Stimulated activated CD4-positive, alpha-beta T cell treated with anti-CD3 and anti-CD28 coated beads, Interleukin-15, amount 100 ng/mL, for 1 hour (primary cell): ENCODE data around the gene HES7.
"Not testable (repeated sequence)": the region's sequence is repeated elsewhere in the genome, so short reads cannot be mapped to it uniquely, and the experiment has no call there.

ENCODE experiments used
- DNase-seq, 2 donors: peaks; one replicate each; pipeline ENCODE4 v3.0.0-alpha.2; 2020; ENCODE audit warnings: low read depth in 1 of 2, low spot score in 1 of 2

The HES7 gene

GRCh38 chr17:8123695-8124349 is at the start of gene HES7:
Gene HES7 (minus strand): TSS chr17:8124106. CDS start chr17:8124084, 22 bp downstream.
- no peak for DNase-seq

- no peak for DNase-seq
Measured at GRCh38 chr17:8173056-8173870, 49.4 kb upstream of the HES7 start.

GRCh38 chr17:8170186-8170585 is 46.3 kb upstream of the HES7 start:
- DNase-seq: not testable (repeated sequence)

GRCh38 chr17:8167526-8167925 is 43.6 kb upstream of the HES7 start:
- DNase-seq: no peak

GRCh38 chr17:8166731-8167130 is 42.8 kb upstream of the HES7 start:
- no peak for DNase-seq

- no peak for DNase-seq
Measured at GRCh38 chr17:8164815-8165131, 40.9 kb upstream of the HES7 start.

GRCh38 chr17:8163978-8164814 is 40.3 kb upstream of the HES7 start:
- no peak for DNase-seq

GRCh38 chr17:8162997-8163977 is 39.4 kb upstream of the HES7 start:
- DNase-seq: no peak

GRCh38 chr17:8162233-8162996 is 38.5 kb upstream of the HES7 start, which contains the start of gene VAMP2:
Gene VAMP2 (minus strand): TSS chr17:8162948. CDS start chr17:8162879, 69 bp downstream.
- DNase-seq: peak; percentile 63 to 76

- no peak for DNase-seq
Measured at GRCh38 chr17:8161289-8162232, 37.7 kb upstream of the HES7 start.

GRCh38 chr17:8160741-8161221 is 36.9 kb upstream of the HES7 start:
- DNase-seq: no peak

- DNase-seq: no peak
Measured at GRCh38 chr17:8160224-8160577, 36.3 kb upstream of the HES7 start.

- no peak for DNase-seq
Measured at GRCh38 chr17:8159459-8160223, 35.7 kb upstream of the HES7 start.

GRCh38 chr17:8159032-8159400 is 35.1 kb upstream of the HES7 start:
- DNase-seq: no peak

- DNase-seq: peak; percentile 65 to 73
Measured at GRCh38 chr17:8158267-8159031, 34.5 kb upstream of the HES7 start.

- DNase-seq: peak; percentile 99 to 100
Measured at GRCh38 chr17:8156246-8156992, 32.5 kb upstream of the HES7 start.

- DNase-seq: no peak
Measured at GRCh38 chr17:8155996-8156245, 32.0 kb upstream of the HES7 start.
